ENCODE measurements around the gene CYP26B1.

DNA sequence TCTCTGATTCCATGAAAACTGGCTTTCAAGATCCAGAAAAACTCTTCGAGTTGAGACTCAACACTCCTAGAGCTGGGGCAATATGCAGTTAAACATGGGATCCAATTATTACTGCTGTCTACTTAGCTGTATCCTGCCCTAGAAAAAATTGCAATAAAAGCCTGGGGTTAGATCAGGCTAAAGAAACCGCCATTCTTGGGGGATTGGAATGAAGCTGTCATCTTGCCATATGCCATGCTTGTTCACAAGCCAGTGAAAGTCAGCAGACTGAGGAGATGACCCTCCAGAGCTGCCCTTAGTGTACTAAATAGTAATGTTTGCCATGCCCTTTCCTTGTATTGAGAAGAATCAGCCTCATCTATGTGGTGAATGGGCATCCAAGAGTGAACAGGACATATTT is 30.9 kb upstream of the CYP26B1 start:
- TF ChIP-seq POLR2A (IDR thresholded peaks at IDR 0.05; ENCODE audit: control extremely low read depth in 1 of 2, low read depth in 2 of 2, low read length in 2 of 2) (no peak), SIN3A (conservative IDR thresholded peaks at IDR 0.05 in 1 of 2, IDR thresholded peaks at IDR 0.05 in 1 of 2; ENCODE audit: low read depth in 1 of 2, low read length in 2 of 2) (no peak), SUZ12 (IDR thresholded peaks at IDR 0.05; ENCODE audit: low read length) (no peak), HDAC6 (IDR thresholded peaks at IDR 0.05; ENCODE audit: low read depth, low read length) (no peak), RAD21 (IDR thresholded peaks at IDR 0.05 in 1 of 2, conservative IDR thresholded peaks at IDR 0.05 in 1 of 2; ENCODE audit: low read depth in 2 of 2, low read length in 2 of 2) (no peak), EZH2 (IDR thresholded peaks at IDR 0.05; ENCODE audit: low read depth, low read length, severe bottlenecking) (no peak), RFX5 (IDR thresholded peaks at IDR 0.05; ENCODE audit: borderline replicate concordance, low read depth, low read length) (no peak), RNF2 (IDR thresholded peaks at IDR 0.05; ENCODE audit: borderline replicate concordance, low read depth, low read length, missing control alignments, poor library complexity, severe bottlenecking) (no peak), JUND (IDR thresholded peaks at IDR 0.05; ENCODE audit: low read length) (no peak), CREB1 (IDR thresholded peaks at IDR 0.05) (no peak), RXRA (IDR thresholded peaks at IDR 0.05; ENCODE audit: insufficient read depth, low read depth, low read length) (no peak), KDM1A (IDR thresholded peaks at IDR 0.05; ENCODE audit: borderline replicate concordance, low read length) (no peak)
- TF ChIP-seq, protein P1, sequence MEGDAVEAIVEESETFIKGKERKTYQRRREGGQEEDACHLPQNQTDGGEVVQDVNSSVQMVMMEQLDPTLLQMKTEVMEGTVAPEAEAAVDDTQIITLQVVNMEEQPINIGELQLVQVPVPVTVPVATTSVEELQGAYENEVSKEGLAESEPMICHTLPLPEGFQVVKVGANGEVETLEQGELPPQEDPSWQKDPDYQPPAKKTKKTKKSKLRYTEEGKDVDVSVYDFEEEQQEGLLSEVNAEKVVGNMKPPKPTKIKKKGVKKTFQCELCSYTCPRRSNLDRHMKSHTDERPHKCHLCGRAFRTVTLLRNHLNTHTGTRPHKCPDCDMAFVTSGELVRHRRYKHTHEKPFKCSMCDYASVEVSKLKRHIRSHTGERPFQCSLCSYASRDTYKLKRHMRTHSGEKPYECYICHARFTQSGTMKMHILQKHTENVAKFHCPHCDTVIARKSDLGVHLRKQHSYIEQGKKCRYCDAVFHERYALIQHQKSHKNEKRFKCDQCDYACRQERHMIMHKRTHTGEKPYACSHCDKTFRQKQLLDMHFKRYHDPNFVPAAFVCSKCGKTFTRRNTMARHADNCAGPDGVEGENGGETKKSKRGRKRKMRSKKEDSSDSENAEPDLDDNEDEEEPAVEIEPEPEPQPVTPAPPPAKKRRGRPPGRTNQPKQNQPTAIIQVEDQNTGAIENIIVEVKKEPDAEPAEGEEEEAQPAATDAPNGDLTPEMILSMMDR (IDR thresholded peaks at IDR 0.05; ENCODE audit: control extremely low read depth in 1 of 3, insufficient read depth in 1 of 3, low read depth in 1 of 3, low read length in 3 of 3) = no peak

All from H1 (cell line).